Stomach (tissue), 4 donors: ENCODE measurements around the gene BICRA.

Source experiments
- CTCF ChIP-seq, 7 experiments: fragments of 450-650 bp in 4 of 7; fragments of 200-600 bp in 3 of 7; sonication (generic) in 3 of 7; IDR thresholded peaks; one replicate each; pipeline ENCODE4 v1.5.1; 2016 to 2019; ENCODE audit warnings: antibody characterized with exemption in 7 of 7, control low read depth in 2 of 7, mild to moderate bottlenecking in 1 of 7
- POLR2A ChIP-seq, 4 donors: fragments of 450-650 bp; IDR thresholded peaks; one replicate each; pipeline ENCODE4 v1.6.1; 2016; ENCODE audit warnings: antibody characterized with exemption in 4 of 4, control low read depth in 2 of 4, mild to moderate bottlenecking in 1 of 4, moderate library complexity in 1 of 4

GRCh38 chr19:47695533-47696262 lies 86.8 kb downstream of the BICRA start:
- TF ChIP-seq CTCF (IDR thresholded peaks at IDR 0.05): no peak
- TF ChIP-seq POLR2A (IDR thresholded peaks at IDR 0.05): no peak
